Measurements from ENCODE around the gene FASTK. TPM values are rescaled to one million over a fixed set of nuclear protein-coding genes. Genes with fewer than 3 reads are reported as not detected.
A peak's percentile ranks its signal among the peaks of the same experiment; 100 is the strongest.

Gene FASTK
- total RNA-seq, 6 experiments from 2014 or later = 83.8 to 97.0 (median 92.4) TPM

GRCh38 chr7:151048911-151049463, 31.6 kb downstream of the FASTK start:
- H3K4me1 Mint-ChIP-seq (ENCODE audit: low read depth) = peaks cover 14% of the 10 kb centered on the region
- no peaks in the 10 kb centered on the region; the same call in 1 of the 2 replicates for H3K36me3 Mint-ChIP-seq (ENCODE audit: low read depth)
- H3K27me3 Mint-ChIP-seq (ENCODE audit: insufficient read depth) = peaks cover 2% of the 10 kb centered on the region
- DNase-seq = no peak
- no peak overlapping the region for H3K4me3 Mint-ChIP-seq
- no peak for TF ChIP-seq CTCF (IDR thresholded peaks at IDR 0.05)
- H3K27ac Mint-ChIP-seq = no peak overlapping the region
- H3K9me3 Mint-ChIP-seq = no peaks in the 10 kb centered on the region

- no peaks in the 10 kb centered on the region for H3K9me3 Mint-ChIP-seq
- peak within 1 kb of the TSS; percentile 51 for H3K27ac Mint-ChIP-seq
- no peaks in the 10 kb centered on the region; the same call in 1 of the 2 replicates for H3K36me3 Mint-ChIP-seq (ENCODE audit: low read depth)
Observed at GRCh38 chr7:151047976-151048815, 32.4 kb downstream of the FASTK start, which contains the start of gene ASIC3. Gene ASIC3, plus strand, starts transcription at chr7:151048531. Its CDS starts 355 bp downstream, at chr7:151048886.

GRCh38 chr7:151046603-151047573, 33.7 kb downstream of the FASTK start:
- no peak overlapping the region for H3K4me3 Mint-ChIP-seq
- H3K36me3 Mint-ChIP-seq (ENCODE audit: low read depth) = no peaks in the 10 kb centered on the region
- DNase-seq = peak; percentile 48
- H3K27me3 Mint-ChIP-seq (ENCODE audit: insufficient read depth) = peaks cover 2% of the 10 kb centered on the region
- H3K4me1 Mint-ChIP-seq (ENCODE audit: low read depth) = peaks cover 14% of the 10 kb centered on the region
- peak overlapping the region; percentile 51 for H3K27ac Mint-ChIP-seq
- H3K9me3 Mint-ChIP-seq = no peaks in the 10 kb centered on the region
- TF ChIP-seq CTCF (IDR thresholded peaks at IDR 0.05) = no peak

More at GRCh38 chr7:151047976-151048815, 32.4 kb downstream of the FASTK start, which contains the start of gene ASIC3:
- Mint-ChIP-seq H3K4me1 (ENCODE audit: low read depth) (peaks cover 14% of the 10 kb centered on the region), H3K27me3 (ENCODE audit: insufficient read depth) (peaks cover 2% of the 10 kb centered on the region), H3K4me3 (no peak within 1 kb of the TSS)
- DNase-seq = no peak
- no peak for TF ChIP-seq CTCF (IDR thresholded peaks at IDR 0.05)

GRCh38 chr7:151045967-151046366, 34.6 kb downstream of the FASTK start:
- H3K4me1 Mint-ChIP-seq (ENCODE audit: low read depth) = peaks cover 14% of the 10 kb centered on the region
- DNase-seq = no peak
- H3K4me3 Mint-ChIP-seq = no peak overlapping the region
- H3K9me3 Mint-ChIP-seq = no peaks in the 10 kb centered on the region
- no peak for TF ChIP-seq CTCF (IDR thresholded peaks at IDR 0.05)
- no peak overlapping the region for H3K27ac Mint-ChIP-seq
- H3K36me3 Mint-ChIP-seq (ENCODE audit: low read depth) = no peaks in the 10 kb centered on the region
- peaks cover 2% of the 10 kb centered on the region for H3K27me3 Mint-ChIP-seq (ENCODE audit: insufficient read depth)

GRCh38 chr7:151045262-151045661, 35.3 kb downstream of the FASTK start:
- Mint-ChIP-seq H3K27ac (no peak overlapping the region), H3K9me3 (no peaks in the 10 kb centered on the region)

More at GRCh38 chr7:151045262-151045661, 35.3 kb downstream of the FASTK start:
- DNase-seq = no peak
- Mint-ChIP-seq H3K36me3 (ENCODE audit: low read depth) (no peaks in the 10 kb centered on the region), H3K4me1 (ENCODE audit: low read depth) (peaks cover 14% of the 10 kb centered on the region), H3K27me3 (ENCODE audit: insufficient read depth) (peaks cover 2% of the 10 kb centered on the region), H3K4me3 (no peak overlapping the region)
- no peak for TF ChIP-seq CTCF (IDR thresholded peaks at IDR 0.05)
